ENCODE results near the gene ZBTB3. TPM values are rescaled to one million over a fixed set of nuclear protein-coding genes. Genes with fewer than 3 reads are reported as not detected.

The ZBTB3 gene
- total RNA-seq, 1 donor from 2014 or later = 2.9 TPM

- H3K36me3 ChIP-seq = peaks cover 16 to 25% of the 10 kb centered on the region in 2 donors
- peak in 2 of 3 experiments; percentile 8 to 15 for TF ChIP-seq CTCF (IDR thresholded peaks at IDR 0.05)
- H3K9me3 ChIP-seq = no peaks in the 10 kb centered on the region
- H3K4me1 ChIP-seq = peaks cover 5 to 42% of the 10 kb centered on the region in 2 donors
- no peaks in the 10 kb centered on the region for H3K27me3 ChIP-seq
- peak; percentile 91 to 98 for DNase-seq (ENCODE audit: low spot score in 2 of 2)
- H3K27ac ChIP-seq = peak within 1 kb of the TSS; percentile 92 to 95
- peak within 1 kb of the TSS; percentile 98 to 99 for H3K4me3 ChIP-seq
- intact Hi-C loops (cut with DNase I) = loop anchor here (1.0 to 5.0 kb wide), 5 partner anchors 18 to 130 kb away; partner anchors contain the start of genes B3GAT3 and GANAB
Measured at GRCh38 chr11:62727165-62727871, 26.6 kb downstream of the ZBTB3 start, which contains the start of gene HNRNPUL2. Gene HNRNPUL2, minus strand, starts transcription at chr11:62727457. Its CDS starts 301 bp downstream, at chr11:62727156.

- TF ChIP-seq CTCF (IDR thresholded peaks at IDR 0.05) = no peak
- H3K9me3 ChIP-seq = no peaks in the 10 kb centered on the region
- intact Hi-C loops (cut with DNase I) = loop anchor here (1.0 to 5.0 kb wide), 5 partner anchors 18 to 130 kb away; partner anchors contain the start of genes B3GAT3 and GANAB
- peak overlapping the region; percentile 92 to 95 for H3K27ac ChIP-seq
- no peak for DNase-seq (ENCODE audit: low spot score in 2 of 2)
- H3K36me3 ChIP-seq = peaks cover 21 to 29% of the 10 kb centered on the region in 2 donors
- no peaks in the 10 kb centered on the region for H3K27me3 ChIP-seq
- H3K4me1 ChIP-seq = peaks cover 5 to 42% of the 10 kb centered on the region in 2 donors
- H3K4me3 ChIP-seq = peak overlapping the region; percentile 98 to 99
Measured at GRCh38 chr11:62726915-62727164, 27.1 kb downstream of the ZBTB3 start.

- Histone ChIP-seq H3K4me1 (peaks cover 5 to 41% of the 10 kb centered on the region in 2 donors), H3K27me3 (no peaks in the 10 kb centered on the region), H3K9me3 (no peaks in the 10 kb centered on the region), H3K4me3 (peak overlapping the region; percentile 98 to 99), H3K27ac (peak overlapping the region; percentile 92 to 95), H3K36me3 (peaks cover 25 to 34% of the 10 kb centered on the region in 2 donors)
- TF ChIP-seq CTCF (IDR thresholded peaks at IDR 0.05) = no peak
- intact Hi-C loops (cut with DNase I) = loop anchor here (2.0 to 5.0 kb wide), 3 partner anchors 104 to 131 kb away; partner anchors contain the start of gene B3GAT3
- no peak for DNase-seq (ENCODE audit: low spot score in 2 of 2)
Measured at GRCh38 chr11:62726156-62726914, 27.6 kb downstream of the ZBTB3 start.

DNA sequence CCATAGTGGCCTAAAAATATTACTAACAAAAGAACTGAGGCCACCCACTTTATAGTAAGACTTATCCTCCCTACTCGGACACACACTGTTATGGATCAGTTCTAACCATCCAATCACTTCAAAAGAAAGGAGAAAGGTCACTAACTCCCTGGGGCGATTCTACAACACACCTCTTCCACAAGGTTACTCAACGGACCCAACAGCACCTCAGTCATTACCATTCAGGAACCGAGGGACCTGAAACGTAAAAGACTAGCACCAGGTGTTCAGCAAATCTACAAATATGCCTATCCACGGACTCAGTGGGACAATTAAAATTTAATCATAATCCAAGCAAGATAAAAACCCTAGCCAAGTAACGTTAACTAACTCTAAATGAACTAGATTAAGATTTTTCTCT lies 28.3 kb downstream of the ZBTB3 start:
- peak overlapping the region; percentile 92 to 95 for H3K27ac ChIP-seq
- peak overlapping the region; percentile 98 to 99 for H3K4me3 ChIP-seq
- H3K27me3 ChIP-seq = no peaks in the 10 kb centered on the region
- peaks cover 31 to 41% of the 10 kb centered on the region in 2 donors for H3K36me3 ChIP-seq
- intact Hi-C loops (cut with DNase I) = loop anchor here (2.0 to 5.0 kb wide), 3 partner anchors 105 to 132 kb away; partner anchors contain the start of gene B3GAT3
- H3K9me3 ChIP-seq = no peaks in the 10 kb centered on the region
- peaks cover 1 to 34% of the 10 kb centered on the region in 2 donors for H3K4me1 ChIP-seq
- no peak for DNase-seq (ENCODE audit: low spot score in 2 of 2)
- TF ChIP-seq CTCF (IDR thresholded peaks at IDR 0.05) = no peak

DNA sequence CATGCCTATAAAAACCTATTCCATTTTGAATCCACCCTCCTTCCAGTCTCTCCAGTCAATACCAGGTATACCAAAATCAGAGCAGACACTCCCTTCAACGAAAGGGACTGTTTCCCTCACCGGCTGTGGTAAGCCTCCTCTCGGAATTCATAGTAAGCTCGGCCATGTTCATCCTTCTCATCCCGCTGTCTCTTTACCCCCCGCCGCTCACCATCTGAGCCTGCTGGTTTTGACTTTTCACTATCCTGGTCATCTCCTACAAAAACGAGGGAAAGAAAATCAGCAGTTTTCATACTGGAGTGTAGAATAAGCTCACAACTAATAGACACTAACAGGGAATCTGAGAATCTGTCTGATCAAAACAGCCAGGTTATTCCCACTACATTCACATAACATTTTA lies 29.8 kb downstream of the ZBTB3 start:
- Histone ChIP-seq H3K36me3 (peaks cover 45 to 56% of the 10 kb centered on the region in 2 donors), H3K9me3 (no peaks in the 10 kb centered on the region), H3K27me3 (no peaks in the 10 kb centered on the region), H3K4me1 (peaks cover 0 to 20% of the 10 kb centered on the region in 2 donors), H3K27ac (no peak overlapping the region), H3K4me3 (peak overlapping the region; percentile 98 to 99)
- intact Hi-C loops (cut with DNase I) = no loop called here
- DNase-seq (ENCODE audit: low spot score in 2 of 2) = no peak
- no peak for TF ChIP-seq CTCF (IDR thresholded peaks at IDR 0.05)

Measured in ascending aorta (tissue), 2 donors.